Stomach (tissue), 9 donors: ENCODE measurements around the gene OR56A3. TPM values are rescaled to one million over a fixed set of nuclear protein-coding genes. Genes with fewer than 3 reads are reported as not detected.
A peak's percentile ranks its signal among the peaks of the same experiment; 100 is the strongest.

Experiments used
- DNase-seq, 2 donors: peaks; one replicate each; pipeline versions ENCODE4 v3.0.0 to v3.0.0-alpha.2; 2013 to 2019
- H3K27ac ChIP-seq, 5 donors: fragments of 200-600 bp in 4 of 5; sonication (generic) in 4 of 5; one replicate each; pipeline ENCODE4 v1.5.1; 2013 to 2019; ENCODE audit warnings: mild to moderate bottlenecking in 1 of 5, moderate library complexity in 1 of 5
- H3K27me3 ChIP-seq, 3 donors: fragments of 200-600 bp; sonication (generic); one replicate each; pipeline ENCODE4 v1.5.1; 2017 to 2019; ENCODE audit warnings: mixed run types in 1 of 3
- H3K36me3 ChIP-seq, 4 donors: fragments of 200-600 bp; sonication (generic); 1 replicate in 3 of 4; 2 replicates in 1 of 4; pipeline ENCODE4 v1.5.1; 2016 to 2019
- H3K4me1 ChIP-seq, 4 donors: fragments of 200-600 bp; sonication (generic); one replicate each; pipeline ENCODE4 v1.5.1; 2016 to 2019
- H3K4me3 ChIP-seq, 4 donors: fragments of 200-600 bp; sonication (generic) in 3 of 4; one replicate each; pipeline ENCODE4 v1.5.1; 2016 to 2019; ENCODE audit warnings: mild to moderate bottlenecking in 1 of 4
- H3K9me3 ChIP-seq, 4 donors: fragments of 200-600 bp; sonication (generic); one replicate each; pipeline ENCODE4 v1.5.1; 2016 to 2019
- CTCF ChIP-seq, 7 experiments: fragments of 450-650 bp in 4 of 7; fragments of 200-600 bp in 3 of 7; sonication (generic) in 3 of 7; IDR thresholded peaks; one replicate each; pipeline ENCODE4 v1.5.1; 2016 to 2019; ENCODE audit warnings: antibody characterized with exemption in 7 of 7, control low read depth in 2 of 7, mild to moderate bottlenecking in 1 of 7
- EP300 ChIP-seq: sonication (generic); formaldehyde crosslinking; IDR thresholded peaks from one replicate; pipeline ENCODE4 v1.6.1; 2017; ENCODE audit warnings: antibody characterized with exemption
- POLR2A ChIP-seq, 4 donors: fragments of 450-650 bp; IDR thresholded peaks; one replicate each; pipeline ENCODE4 v1.6.1; 2016; ENCODE audit warnings: antibody characterized with exemption in 4 of 4, control low read depth in 2 of 4, mild to moderate bottlenecking in 1 of 4, moderate library complexity in 1 of 4
- POLR2AphosphoS5 ChIP-seq, 3 donors: sonication (generic); formaldehyde crosslinking; IDR thresholded peaks; one replicate each; pipeline ENCODE4 v1.6.1; 2016; ENCODE audit warnings: antibody characterized with exemption in 3 of 3
- WGBS, 5 donors: extraction: QIAGEN DNeasy Blood & Tissue Kit in 3 of 5; methylation state at CpG; one replicate each; pipeline versions ENCODE4 v1.1.5 to v1.1.7; 2013 to 2018; 5-methylcytosine and 5-hydroxymethylcytosine counted together
- intact Hi-C: fragments of 100-400 bp; cut with DNase I; formaldehyde crosslinking; loops from one replicate; pipeline ENCODE4 v1.15.1; 2023; ENCODE audit warnings: low total_unique reads
- polyA plus RNA-seq, 3 donors: library from polyadenylated mRNA; stranded (reverse); fragments of 200-250 nt; gene quantifications; one replicate each; pipeline ENCODE4 v1.2.3, GENCODE V29; 2013
- total RNA-seq, 5 donors: library from RNA; depleted of rRNA; stranded (reverse); fragments of >200 nt; gene quantifications; one replicate each; pipeline versions ENCODE4 v1.1.0 to v1.2.3, GENCODE V29; 2014 to 2016
- donor health status: healthy with polysubstance abuse.
- donor health status: Bipolar disorder and iron deficiency.
- donor health status: healthy.

OR56A3 gene
- total and polyA plus RNA-seq, 8 donors = not detected

GRCh38 chr11:5989203-5989602 is 47.2 kb downstream of the OR56A3 start:
- no peak for DNase-seq
- intact Hi-C loops = no loop called here
- no peaks in the 10 kb centered on the region for H3K9me3 ChIP-seq
- H3K4me3 ChIP-seq = no peak overlapping the region
- H3K27ac ChIP-seq = no peak overlapping the region
- no peak for TF ChIP-seq EP300
- TF ChIP-seq CTCF (IDR thresholded peaks at IDR 0.05) = no peak
- no peak for TF ChIP-seq POLR2A (IDR thresholded peaks at IDR 0.05)
- no peak for TF ChIP-seq POLR2AphosphoS5 (IDR thresholded peaks at IDR 0.05)
- no peaks in the 10 kb centered on the region for H3K4me1 ChIP-seq
- H3K27me3 ChIP-seq = peaks cover 0 to 7% (median 0%) of the 10 kb centered on the region in 3 donors
- WGBS, 5 donors = 43 to 63% (median 50%) methylated on average over 4 of the region's 4 CpGs
- no peaks in the 10 kb centered on the region for H3K36me3 ChIP-seq

- no peak for DNase-seq
- no peak overlapping the region for H3K27ac ChIP-seq
Observed at GRCh38 chr11:5992150-5992549, 50.1 kb downstream of the OR56A3 start.

GRCh38 chr11:5992604-5993251 is 50.7 kb downstream of the OR56A3 start:
- intact Hi-C loops = no loop called here

More at GRCh38 chr11:5992150-5992549, 50.1 kb downstream of the OR56A3 start:
- H3K4me1 ChIP-seq = no peaks in the 10 kb centered on the region
- WGBS, 5 donors = 37 to 66% (median 49%) methylated on average over 3 of the region's 3 CpGs
- H3K9me3 ChIP-seq = no peaks in the 10 kb centered on the region
- TF ChIP-seq EP300 (no peak), CTCF (IDR thresholded peaks at IDR 0.05) (no peak), POLR2A (IDR thresholded peaks at IDR 0.05) (no peak), POLR2AphosphoS5 (IDR thresholded peaks at IDR 0.05) (no peak)
- intact Hi-C loops = no loop called here
- H3K36me3 ChIP-seq = no peaks in the 10 kb centered on the region
- peaks cover 0 to 9% (median 0%) of the 10 kb centered on the region in 3 donors for H3K27me3 ChIP-seq
- no peak overlapping the region for H3K4me3 ChIP-seq

GRCh38 chr11:5994791-5995190 is 52.7 kb downstream of the OR56A3 start:
- peaks cover 0 to 12% (median 0%) of the 10 kb centered on the region in 3 donors for H3K27me3 ChIP-seq
- no peak for DNase-seq
- H3K27ac ChIP-seq = no peak overlapping the region
- no peaks in the 10 kb centered on the region for H3K9me3 ChIP-seq
- intact Hi-C loops = no loop called here
- H3K4me1 ChIP-seq = no peaks in the 10 kb centered on the region
- no peaks in the 10 kb centered on the region for H3K36me3 ChIP-seq
- no peak for TF ChIP-seq CTCF (IDR thresholded peaks at IDR 0.05)
- no peak for TF ChIP-seq POLR2A (IDR thresholded peaks at IDR 0.05)
- TF ChIP-seq POLR2AphosphoS5 (IDR thresholded peaks at IDR 0.05) = no peak
- no peak for TF ChIP-seq EP300
- no peak overlapping the region for H3K4me3 ChIP-seq
- WGBS, 5 donors = 85 to 92% (median 86%) methylated on average over 14 of the region's 14 CpGs

More at GRCh38 chr11:5992604-5993251, 50.7 kb downstream of the OR56A3 start:
- H3K27me3 ChIP-seq = peaks cover 0 to 12% (median 0%) of the 10 kb centered on the region in 3 donors
- no peaks in the 10 kb centered on the region for H3K9me3 ChIP-seq
- DNase-seq = peak in 1 of 2 donors; percentile 24
- 40 to 60% (median 51%) methylated on average over 3 of the region's 3 CpGs for WGBS, 5 donors
- TF ChIP-seq CTCF (IDR thresholded peaks at IDR 0.05) (peak in 3 of 7 experiments; percentile 30 to 45 (median 40)), EP300 (no peak)
- H3K36me3 ChIP-seq = no peaks in the 10 kb centered on the region
- no peak overlapping the region for H3K4me3 ChIP-seq
- H3K27ac ChIP-seq = no peak overlapping the region
- H3K4me1 ChIP-seq = no peaks in the 10 kb centered on the region

Other genes with a start within 250 kb of the OR56A3 start
- under 1 TPM in 1 of 5 donors, not detected in 4; 0.18 TPM for gene OR56B1, start 205.8 kb upstream of the OR56A3 start, total RNA-seq
- gene OR56B1, start 205.8 kb upstream of the OR56A3 start, polyA plus RNA-seq = not detected
- not detected for gene OR52N4, start 188.0 kb upstream of the OR56A3 start, total RNA-seq
- gene OR52N4, start 188.0 kb upstream of the OR56A3 start, polyA plus RNA-seq = under 1 TPM in 1 of 3 donors, not detected in 2; 0.10 TPM
- gene OR52N5, start 158.9 kb upstream of the OR56A3 start, total RNA-seq = not detected
- not detected for gene OR52N5, start 158.9 kb upstream of the OR56A3 start, polyA plus RNA-seq
- gene OR52N1, start 151.0 kb upstream of the OR56A3 start, total RNA-seq = not detected
- gene OR52N1, start 151.0 kb upstream of the OR56A3 start, polyA plus RNA-seq = not detected
- not detected for gene OR52N2, start 133.3 kb upstream of the OR56A3 start, total RNA-seq
- 1 to 10 TPM in 1 of 3 donors, under 1 TPM in 1, not detected in 1; 0.31 to 1.4 TPM for gene OR52N2, start 133.3 kb upstream of the OR56A3 start, polyA plus RNA-seq
- not detected for gene OR52E6, start 100.4 kb upstream of the OR56A3 start, total RNA-seq
- gene OR52E6, start 100.4 kb upstream of the OR56A3 start, polyA plus RNA-seq = not detected
- gene OR52E8, start 84.6 kb upstream of the OR56A3 start, total RNA-seq = not detected
- gene OR52E8, start 84.6 kb upstream of the OR56A3 start, polyA plus RNA-seq = not detected
- gene OR52E4, start 61.6 kb upstream of the OR56A3 start, total RNA-seq = not detected
- gene OR52E4, start 61.6 kb upstream of the OR56A3 start, polyA plus RNA-seq = not detected
- gene OR52E5, start 49.0 kb upstream of the OR56A3 start, total RNA-seq = not detected
- gene OR52E5, start 49.0 kb upstream of the OR56A3 start, polyA plus RNA-seq = not detected
- gene OR56A5, start 26.2 kb downstream of the OR56A3 start, total RNA-seq = not detected
- not detected for gene OR56A5, start 26.2 kb downstream of the OR56A3 start, polyA plus RNA-seq
- not detected for gene OR52L1, start 44.7 kb downstream of the OR56A3 start, total RNA-seq
- gene OR52L1, start 44.7 kb downstream of the OR56A3 start, polyA plus RNA-seq = not detected
- not detected for gene OR56A4, start 64.7 kb downstream of the OR56A3 start, total RNA-seq
- gene OR56A4, start 64.7 kb downstream of the OR56A3 start, polyA plus RNA-seq = not detected
- under 1 TPM in 1 of 5 donors, not detected in 4; 0.18 TPM for gene OR56A1, start 88.5 kb downstream of the OR56A3 start, total RNA-seq
- not detected for gene OR56A1, start 88.5 kb downstream of the OR56A3 start, polyA plus RNA-seq
- not detected for gene OR56B4, start 165.4 kb downstream of the OR56A3 start, total RNA-seq
- gene OR56B4, start 165.4 kb downstream of the OR56A3 start, polyA plus RNA-seq = under 1 TPM in 1 of 3 donors, not detected in 2; 0.61 TPM
- not detected for gene OR52B2, start 228.1 kb downstream of the OR56A3 start, total RNA-seq
- not detected for gene OR52B2, start 228.1 kb downstream of the OR56A3 start, polyA plus RNA-seq